Measurements from ENCODE around the gene COL12A1. TPM values are rescaled to one million over a fixed set of nuclear protein-coding genes. Genes with fewer than 3 reads are reported as not detected.
A peak's percentile ranks its signal among the peaks of the same experiment; 100 is the strongest.

The COL12A1 gene
- total RNA-seq (2021) (12.5 and 18.7 TPM in 2 replicates), Bru-seq, nascent RNA (percentile 53 among the genes with signal in this experiment), BruChase-seq, experiment 1, labeled RNA remaining after a 2-hour chase (percentile 66 among the genes with signal in this experiment), BruChase-seq, experiment 2, labeled RNA remaining after a 6-hour chase (percentile 75 among the genes with signal in this experiment)
- long read RNA-seq, partial matches to known transcripts = 4 of 8 reads
- long read RNA-seq, other reads (novel, unspliced or antisense) = 4 of 8 reads

GRCh38 chr6:75205776-75206575 is at the start of gene COL12A1:
TSS of gene COL12A1 (minus strand) at chr6:75206053. CDS start at chr6:75202792, 3,261 bp downstream.
- Histone ChIP-seq H3K79me2 (ENCODE audit: low read depth) (no peaks in the 10 kb centered on the region), H3K4me2 (peak within 1 kb of the TSS; percentile 93), H3K9me2 (ENCODE audit: insufficient read depth) (no peaks in the 10 kb centered on the region), H2AFZ (peak within 1 kb of the TSS; percentile 83), H3K4me3 (peak within 1 kb of the TSS; percentile 60), H3K27me3 (ENCODE audit: insufficient read depth, low read depth) (0 out of 2 replicates have a peak, but pooled peaks cover 4% of the 10 kb centered on the region), H3K9me3 (ENCODE audit: insufficient read depth, low read depth) (no peaks in the 10 kb centered on the region), H3F3A (ENCODE audit: insufficient read depth, low read depth) (peaks cover 8% of the 10 kb centered on the region; the same call in 1 of the 2 replicates), H3K36me3 (ENCODE audit: low read depth) (no peaks in the 10 kb centered on the region), H3K27ac (no peak within 1 kb of the TSS), H3K4me1 (replicated peaks; ENCODE audit: insufficient read depth) (peaks cover 13% of the 10 kb centered on the region; the same call in 1 of the 2 replicates), H4K20me1 (ENCODE audit: insufficient read depth) (no peaks in the 10 kb centered on the region)
- BruUV-seq (replicated peaks) = no TSS peak
- DNase-seq = peak; percentile 88 to 92
- TF ChIP-seq EZH2 (IDR thresholded peaks at IDR 0.05; ENCODE audit: low read depth) = no peak
- no peak for TF ChIP-seq CTCF (conservative IDR thresholded peaks at IDR 0.05)
- intact Hi-C loops (cut with micrococcal nuclease; ENCODE audit: unreplicated experiment) = loop anchor here (2.0 to 10.0 kb wide), 9 partner anchors 104 to 1531 kb away; no protein-coding TSS in a partner anchor
- ChIA-PET POLR2A (ENCODE audit: unreplicated experiment) (interaction anchor here (0.5 to 0.7 kb wide), 2 partner anchors 323 to 1620 kb away, joined by 3 read pairs; no protein-coding TSS in a partner anchor), CTCF (interaction anchor here (0.6 to 1.6 kb wide), 4 partner anchors 8 to 1467 kb away, joined by 3 to 7 read pairs (median 4); no protein-coding TSS in a partner anchor)

DNA sequence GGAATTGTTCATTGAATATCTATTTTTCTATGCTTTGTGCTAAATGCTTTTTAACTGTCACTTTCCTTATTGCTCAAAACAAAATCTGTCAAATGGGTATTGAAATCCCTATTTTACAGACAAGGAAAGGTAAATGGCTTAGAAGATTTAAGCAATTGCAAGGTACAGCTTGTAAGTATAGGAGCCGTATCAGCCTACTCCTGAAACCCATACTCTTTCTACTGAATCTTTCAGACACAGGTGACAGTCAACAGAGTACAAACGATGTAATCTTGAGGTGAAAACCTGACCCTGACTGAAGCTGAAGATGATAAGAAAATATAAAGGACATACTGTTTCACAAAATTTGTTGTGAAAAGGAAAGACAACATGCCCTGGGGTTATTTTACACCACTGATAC is 44.7 kb upstream of the COL12A1 start:
- CTCF ChIA-PET = no interaction called here
- no peaks in the 10 kb centered on the region for H3K9me2 ChIP-seq (ENCODE audit: insufficient read depth)
- no peak overlapping the region for H2AFZ ChIP-seq
- no peak for TF ChIP-seq CTCF (conservative IDR thresholded peaks at IDR 0.05)
- TF ChIP-seq EZH2 (IDR thresholded peaks at IDR 0.05; ENCODE audit: low read depth) = no peak
- no peaks in the 10 kb centered on the region for H4K20me1 ChIP-seq (ENCODE audit: insufficient read depth)
- no peak overlapping the region for H3K4me2 ChIP-seq
- H3F3A ChIP-seq (ENCODE audit: insufficient read depth, low read depth) = peaks cover 9% of the 10 kb centered on the region; the same call in 1 of the 2 replicates
- no peaks in the 10 kb centered on the region for H3K4me1 ChIP-seq (replicated peaks; ENCODE audit: insufficient read depth)
- H3K36me3 ChIP-seq (ENCODE audit: low read depth) = 0 out of 2 replicates have a peak, but pooled peaks cover 2% of the 10 kb centered on the region
- no peak overlapping the region for H3K27ac ChIP-seq
- H3K4me3 ChIP-seq = no peak overlapping the region
- no TSS peak for BruUV-seq (replicated peaks)
- no peaks in the 10 kb centered on the region for H3K9me3 ChIP-seq (ENCODE audit: insufficient read depth, low read depth)
- intact Hi-C loops (cut with micrococcal nuclease; ENCODE audit: unreplicated experiment) = no loop called here
- H3K27me3 ChIP-seq (ENCODE audit: insufficient read depth, low read depth) = no peaks in the 10 kb centered on the region
- H3K79me2 ChIP-seq (ENCODE audit: low read depth) = no peaks in the 10 kb centered on the region
- DNase-seq = no peak
- POLR2A ChIA-PET (ENCODE audit: unreplicated experiment) = no interaction called here

GRCh38 chr6:75249837-75250236 is 44.0 kb upstream of the COL12A1 start:
- Histone ChIP-seq H3K9me3 (ENCODE audit: insufficient read depth, low read depth) (no peaks in the 10 kb centered on the region), H3K27me3 (ENCODE audit: insufficient read depth, low read depth) (no peaks in the 10 kb centered on the region), H3K4me2 (no peak overlapping the region), H3K36me3 (ENCODE audit: low read depth) (no peaks in the 10 kb centered on the region), H4K20me1 (ENCODE audit: insufficient read depth) (no peaks in the 10 kb centered on the region), H2AFZ (no peak overlapping the region), H3K4me1 (replicated peaks; ENCODE audit: insufficient read depth) (peaks cover 2% of the 10 kb centered on the region; the same call in 1 of the 2 replicates), H3K9me2 (ENCODE audit: insufficient read depth) (no peaks in the 10 kb centered on the region), H3F3A (ENCODE audit: insufficient read depth, low read depth) (peaks cover 4% of the 10 kb centered on the region; the same call in 1 of the 2 replicates), H3K79me2 (ENCODE audit: low read depth) (no peaks in the 10 kb centered on the region), H3K27ac (no peak overlapping the region), H3K4me3 (no peak overlapping the region)
- POLR2A ChIA-PET (ENCODE audit: unreplicated experiment) = no interaction called here
- no peak for TF ChIP-seq EZH2 (IDR thresholded peaks at IDR 0.05; ENCODE audit: low read depth)
- TF ChIP-seq CTCF (conservative IDR thresholded peaks at IDR 0.05) = no peak
- CTCF ChIA-PET = no interaction called here
- BruUV-seq (replicated peaks) = no TSS peak
- no peak for DNase-seq
- intact Hi-C loops (cut with micrococcal nuclease; ENCODE audit: unreplicated experiment) = no loop called here
